OCI-M2 (cell line): ENCODE measurements around the gene PTPRU.

Source experiments
- DNase-seq: peaks from one replicate; lab custom pipeline; 2025; ENCODE audit not compliant: unreplicated experiment; lab: John Stamatoyannopoulos, UW

Gene PTPRU

GRCh38 chr1:29243871-29244200 is 7.5 kb downstream of the PTPRU start:
- no peak for DNase-seq

- DNase-seq, result no peak
These were observed 8.9 kb downstream of the PTPRU start for GRCh38 chr1:29245261-29245660.

GRCh38 chr1:29245876-29246275 is 9.6 kb downstream of the PTPRU start:
- DNase-seq, result no peak

GRCh38 chr1:29247044-29247443 is 10.7 kb downstream of the PTPRU start:
- no peak for DNase-seq

GRCh38 chr1:29247571-29248273 is 11.4 kb downstream of the PTPRU start:
- no peak for DNase-seq

GRCh38 chr1:29248409-29248808 is 12.1 kb downstream of the PTPRU start:
- no peak for DNase-seq

GRCh38 chr1:29249170-29249691 is 12.9 kb downstream of the PTPRU start:
- DNase-seq, result no peak

GRCh38 chr1:29249951-29250581 is 13.7 kb downstream of the PTPRU start:
- no peak for DNase-seq

GRCh38 chr1:29251164-29252124 is 15.1 kb downstream of the PTPRU start:
- no peak for DNase-seq

GRCh38 chr1:29253180-29253579 is 16.9 kb downstream of the PTPRU start:
- DNase-seq, result no peak

GRCh38 chr1:29254346-29254745 is 18.0 kb downstream of the PTPRU start:
- DNase-seq, result no peak

- no peak for DNase-seq
These were observed 18.9 kb downstream of the PTPRU start for GRCh38 chr1:29255134-29255666.

- no peak for DNase-seq
These were observed 20.1 kb downstream of the PTPRU start for GRCh38 chr1:29256394-29256793.

GRCh38 chr1:29256979-29257804 is 20.9 kb downstream of the PTPRU start:
- no peak for DNase-seq

GRCh38 chr1:29258189-29258975 is 22.1 kb downstream of the PTPRU start:
- no peak for DNase-seq

- DNase-seq, result no peak
These were observed 22.9 kb downstream of the PTPRU start for GRCh38 chr1:29258976-29259801.

- DNase-seq, result no peak
These were observed 23.6 kb downstream of the PTPRU start for GRCh38 chr1:29259802-29260441.

GRCh38 chr1:29260531-29260930 is 24.2 kb downstream of the PTPRU start:
- DNase-seq, result no peak
